ENCODE data around the gene GABARAP. TPM values are rescaled to one million over a fixed set of nuclear protein-coding genes. Genes with fewer than 3 reads are reported as not detected.

GABARAP gene
- total and polyA plus RNA-seq, 10 of the 15 experiments (the other 5 are each of a cell fraction or from before 2014, with no cell fraction given), result 134 to 613 (median 285) TPM

- H4K20me1 ChIP-seq (ENCODE audit: control insufficient read depth, insufficient read depth), result no peaks in the 10 kb centered on the region; the same call in none of the 2 replicates
- BruUV-seq (replicated peaks), result no TSS peak
- no peak overlapping the region for H3K27ac ChIP-seq (ENCODE audit: control insufficient read depth, insufficient read depth)
- no peaks in the 10 kb centered on the region for H3K79me2 ChIP-seq (ENCODE audit: control insufficient read depth, insufficient read depth, low read length)
- H2AFZ ChIP-seq (ENCODE audit: control insufficient read depth, low read depth, low read length), result no peak overlapping the region
- no peak overlapping the region for H3K9ac ChIP-seq (ENCODE audit: control insufficient read depth, insufficient read depth, low read length)
- SMC1A ChIA-PET (ENCODE audit: uncharacterized antibody, unreplicated experiment), result no interaction called here
- RAD21 ChIA-PET (ENCODE audit: unreplicated experiment), result interaction anchor here (1.7 kb wide), 1 partner anchor 11 kb away, joined by 10 read pairs; no protein-coding TSS in a partner anchor
- H3K4me2 ChIP-seq (ENCODE audit: control insufficient read depth, insufficient read depth), result no peak overlapping the region
- peaks cover 0 to 1% of the 10 kb centered on the region in 2 experiments; a peak in 3 of 4 replicates for H3K27me3 ChIP-seq (replicated peaks in 1 of 2; ENCODE audit: control insufficient read depth in 2 of 2, insufficient read depth in 2 of 2, low read length in 1 of 2)
- DNase-seq (ENCODE audit: low read depth, low spot score) (no peak), ATAC-seq (no peak), FAIRE-seq (no peak)
- POLR2A ChIA-PET, result no interaction called here
- no peak overlapping the region for H3K4me3 ChIP-seq
- intact Hi-C loops (cut with micrococcal nuclease; ENCODE audit: unreplicated experiment), result no loop called here
- TF ChIP-seq ASH2L (IDR thresholded peaks at IDR 0.05; ENCODE audit: borderline replicate concordance, low read depth) (no peak), ZNF687 (IDR thresholded peaks at IDR 0.05) (no peak), TCF7 (IDR thresholded peaks at IDR 0.05; ENCODE audit: borderline replicate concordance) (no peak), POLR2AphosphoS2 (IDR thresholded peaks at IDR 0.05; ENCODE audit: low read depth, low read length) (no peak)
- no peaks in the 10 kb centered on the region for H3K9me3 ChIP-seq (replicated peaks; ENCODE audit: control insufficient read depth, insufficient read depth, low read length)
- CTCF ChIA-PET, result interaction anchor here (0.8 to 10.3 kb wide), 2 partner anchors 13 to 71 kb away, joined by 3 to 102 read pairs; no protein-coding TSS in a partner anchor
- WGBS (ENCODE audit: insufficient coverage, insufficient replicate concordance, low lambda C conversion rate, missing lambda C conversion rate), result 59% methylated on average over 16 of the region's 16 CpGs
- peaks cover 8% of the 10 kb centered on the region for H3K4me1 ChIP-seq (ENCODE audit: control insufficient read depth, insufficient read depth, low read length)
- in situ Hi-C loops (cut with MboI), result no loop called here
- H3K36me3 ChIP-seq (ENCODE audit: control insufficient read depth in 2 of 2, insufficient read depth in 2 of 2, low read length in 1 of 2), result no peaks in the 10 kb centered on the region
Observed at GRCh38 chr17:7284911-7285310, 42.7 kb upstream of the GABARAP start.

Measured in GM12878 (cell line).